Prostate gland (tissue), 2 donors: Measurements from ENCODE around the gene TLCD3A.

ENCODE experiments used
- CTCF ChIP-seq, 4 experiments: fragments of 200-600 bp in 2 of 4; fragments of 450-650 bp in 2 of 4; sonication (generic) in 2 of 4; IDR thresholded peaks; 1 replicate in 3 of 4; 2 replicates in 1 of 4; pipeline ENCODE4 v1.5.1; 2016 to 2019; ENCODE audit warnings: antibody characterized with exemption in 4 of 4, mild to moderate bottlenecking in 2 of 4, moderate library complexity in 2 of 4
- POLR2A ChIP-seq: fragments of 450-650 bp; IDR thresholded peaks from one replicate; pipeline ENCODE4 v1.6.1; 2016; ENCODE audit warnings: antibody characterized with exemption, mild to moderate bottlenecking
- POLR2AphosphoS5 ChIP-seq: sonication (generic); formaldehyde crosslinking; IDR thresholded peaks from one replicate; pipeline ENCODE4 v1.6.1; 2017; ENCODE audit warnings: antibody characterized with exemption

- TF ChIP-seq POLR2AphosphoS5 (no peak), CTCF (IDR thresholded peaks at IDR 0.05) (peak; percentile 48 to 81 (median 76)), POLR2A (no peak)
Observed at GRCh38 chr17:700504-701094, 31.8 kb upstream of the TLCD3A start.
